Brain microvascular endothelial cell (primary cell): ENCODE measurements around the gene BICD1.

ENCODE experiments used
- DNase-seq: peaks from one replicate; pipeline ENCODE4 v3.0.0-alpha.2; 2020
- H3K27ac ChIP-seq: fragments of 250-450 bp; sonication (Bioruptor Pico); 2 replicates; pipeline ENCODE4 v1.5.1; 2020; ENCODE audit warnings: mild to moderate bottlenecking, moderate library complexity
- H3K27me3 ChIP-seq: fragments of 250-450 bp; sonication (Bioruptor Pico); replicated peaks from 2 replicates; pipeline ENCODE4 v1.5.1; 2020; ENCODE audit warnings: mild to moderate bottlenecking
- H3K36me3 ChIP-seq: fragments of 250-450 bp; sonication (Bioruptor Pico); replicated peaks from 2 replicates; pipeline ENCODE4 v1.5.1; 2020; ENCODE audit warnings: mild to moderate bottlenecking
- H3K4me3 ChIP-seq: 2 replicates; pipeline ENCODE4 v1.5.1; 2011; ENCODE audit warnings: low read depth, mild to moderate bottlenecking, control low read depth, low read length, moderate library complexity
- in situ Hi-C: cut with HindIII; loops from 2 replicates; pipeline ENCODE4 v1.10.0; 2017; ENCODE audit warnings: low sequenced_read_pairs, low pct_ligation_motif_present
- TF ChIP-seq, protein P1 (sequence below): IDR thresholded peaks from 2 replicates; pipeline ENCODE4 v1.5.1; 2011; ENCODE audit warnings: low read depth, mild to moderate bottlenecking, moderate library complexity, low read length, control low read depth, inconsistent platforms; ENCODE audit errors: missing control alignments

BICD1 gene

GRCh38 chr12:32198555-32198954 lies 91.9 kb downstream of the BICD1 start:
- no peaks in the 10 kb centered on the region for H3K27me3 ChIP-seq
- DNase-seq, result peak; percentile 29
- in situ Hi-C loops, result no loop called here
- H3K27ac ChIP-seq, result no peak overlapping the region
- TF ChIP-seq, protein P1, sequence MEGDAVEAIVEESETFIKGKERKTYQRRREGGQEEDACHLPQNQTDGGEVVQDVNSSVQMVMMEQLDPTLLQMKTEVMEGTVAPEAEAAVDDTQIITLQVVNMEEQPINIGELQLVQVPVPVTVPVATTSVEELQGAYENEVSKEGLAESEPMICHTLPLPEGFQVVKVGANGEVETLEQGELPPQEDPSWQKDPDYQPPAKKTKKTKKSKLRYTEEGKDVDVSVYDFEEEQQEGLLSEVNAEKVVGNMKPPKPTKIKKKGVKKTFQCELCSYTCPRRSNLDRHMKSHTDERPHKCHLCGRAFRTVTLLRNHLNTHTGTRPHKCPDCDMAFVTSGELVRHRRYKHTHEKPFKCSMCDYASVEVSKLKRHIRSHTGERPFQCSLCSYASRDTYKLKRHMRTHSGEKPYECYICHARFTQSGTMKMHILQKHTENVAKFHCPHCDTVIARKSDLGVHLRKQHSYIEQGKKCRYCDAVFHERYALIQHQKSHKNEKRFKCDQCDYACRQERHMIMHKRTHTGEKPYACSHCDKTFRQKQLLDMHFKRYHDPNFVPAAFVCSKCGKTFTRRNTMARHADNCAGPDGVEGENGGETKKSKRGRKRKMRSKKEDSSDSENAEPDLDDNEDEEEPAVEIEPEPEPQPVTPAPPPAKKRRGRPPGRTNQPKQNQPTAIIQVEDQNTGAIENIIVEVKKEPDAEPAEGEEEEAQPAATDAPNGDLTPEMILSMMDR, result no peak
- H3K36me3 ChIP-seq, result no peaks in the 10 kb centered on the region
- H3K4me3 ChIP-seq, result no peak overlapping the region

DNA sequence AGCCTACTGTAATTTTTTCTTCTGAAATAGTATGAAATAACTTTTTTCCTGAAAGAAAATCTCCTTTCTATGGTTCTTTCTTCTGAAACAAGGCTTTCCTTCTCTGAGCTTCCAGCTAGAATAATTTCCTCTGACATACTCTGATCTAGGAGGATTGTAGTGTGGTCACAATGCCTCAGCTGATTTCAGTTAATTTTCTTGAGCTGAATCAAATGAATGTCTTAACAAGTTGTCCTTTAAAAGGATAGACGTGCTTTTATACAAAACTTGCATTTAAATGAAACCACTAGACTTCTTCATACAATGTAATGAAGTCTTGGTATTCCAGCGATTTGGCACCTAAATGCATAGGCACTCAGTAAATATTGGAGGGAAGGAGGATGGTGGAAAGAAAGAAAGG lies 94.4 kb downstream of the BICD1 start:
- H3K27ac ChIP-seq, result no peak overlapping the region
- H3K4me3 ChIP-seq, result no peak overlapping the region
- no peak for DNase-seq
- no peaks in the 10 kb centered on the region for H3K36me3 ChIP-seq
- in situ Hi-C loops, result no loop called here
- TF ChIP-seq, protein P1, result no peak
- no peaks in the 10 kb centered on the region for H3K27me3 ChIP-seq

DNA sequence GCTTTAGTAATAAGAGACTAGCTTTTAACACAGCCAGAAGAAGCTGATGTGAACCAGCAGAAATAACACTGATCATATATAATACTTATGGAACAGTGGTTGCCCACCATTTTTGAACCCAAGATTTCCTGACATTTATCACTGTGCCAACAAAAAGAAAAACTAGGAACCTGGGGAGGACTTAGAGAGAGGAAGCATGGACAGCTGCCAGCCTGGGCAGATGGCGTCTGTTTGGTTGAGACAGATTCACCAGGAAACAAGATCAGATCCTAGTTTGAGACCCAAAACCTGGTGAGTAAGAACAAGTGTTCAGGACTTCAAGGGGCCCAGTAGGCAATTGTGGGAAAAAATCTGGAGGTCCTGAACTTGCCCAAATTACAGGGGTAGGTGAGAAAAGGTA lies 95.3 kb downstream of the BICD1 start:
- in situ Hi-C loops, result no loop called here
- no peak for DNase-seq
- TF ChIP-seq, protein P1, result no peak

GRCh38 chr12:32205731-32206130 lies 99.1 kb downstream of the BICD1 start:
- DNase-seq, result no peak
- Histone ChIP-seq H3K4me3 (no peak overlapping the region), H3K27me3 (no peaks in the 10 kb centered on the region), H3K36me3 (no peaks in the 10 kb centered on the region), H3K27ac (no peak overlapping the region)
- TF ChIP-seq, protein P1, result no peak
- in situ Hi-C loops, result no loop called here

More for the DNA sequence above, 95.3 kb downstream of the BICD1 start:
- H3K27me3 ChIP-seq, result no peaks in the 10 kb centered on the region
- no peaks in the 10 kb centered on the region for H3K36me3 ChIP-seq
- no peak overlapping the region for H3K4me3 ChIP-seq
- no peak overlapping the region for H3K27ac ChIP-seq

DNA sequence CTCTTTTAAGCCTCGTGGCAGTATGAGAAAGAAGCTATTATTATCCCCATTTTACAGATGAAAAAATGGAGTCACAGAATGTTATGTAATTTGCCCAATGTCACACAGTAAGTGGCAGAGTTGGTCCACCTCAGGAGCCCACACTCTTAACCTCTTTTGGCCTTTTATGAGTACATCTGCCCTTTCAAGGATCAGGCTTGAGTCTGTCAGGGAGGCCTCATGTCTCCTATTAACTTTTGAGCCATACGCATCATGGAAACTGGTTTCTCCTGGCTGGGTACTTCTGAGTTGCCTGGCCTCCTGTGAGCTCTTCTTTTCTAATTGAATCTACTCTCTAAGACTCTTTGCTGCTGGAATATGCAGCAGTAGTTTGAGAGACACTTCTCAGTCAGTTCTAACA lies 101.7 kb downstream of the BICD1 start:
- Histone ChIP-seq H3K4me3 (no peak overlapping the region), H3K36me3 (no peaks in the 10 kb centered on the region), H3K27ac (no peak overlapping the region), H3K27me3 (no peaks in the 10 kb centered on the region)
- in situ Hi-C loops, result no loop called here
- no peak for DNase-seq
- TF ChIP-seq, protein P1, result no peak
